CD4-positive, alpha-beta T cell (primary cell): Measurements from ENCODE around the gene FUT8. TPM values are rescaled to one million over a fixed set of nuclear protein-coding genes. Genes with fewer than 3 reads are reported as not detected.

Experiments used
- ATAC-seq: fragments of 200-7000 bp; cut with Tn5 transposase; one replicate; pipeline ENCODE4 v1.10.0; 2022; ENCODE audit warnings: mild to moderate bottlenecking; ENCODE audit not compliant: poor library complexity
- CTCF ChIA-PET: fragments of 350-600 bp; sonication (Branson Sonifier 250); formaldehyde crosslinking; loops from one replicate; lab custom pipeline; 2021; ENCODE audit warnings: antibody characterized with exemption, inconsistent platforms; lab: Charles Lee
- POLR2A ChIA-PET: fragments of 350-600 bp; sonication (Branson Sonifier 250); formaldehyde crosslinking; loops from one replicate; lab custom pipeline; 2021; ENCODE audit warnings: antibody characterized with exemption, inconsistent platforms; lab: Charles Lee
- DNase-seq, 14 experiments: peaks; one replicate each; pipeline ENCODE4 v3.0.0-alpha.2; 2013 to 2020; ENCODE audit warnings: mixed read lengths in 2 of 14
- H3K27ac ChIP-seq, 2 donors: one replicate each; pipeline versions ENCODE4 v1.5.1 to v1.7.0; 2013; ENCODE audit warnings: low read length in 2 of 2, low read depth in 1 of 2, mild to moderate bottlenecking in 1 of 2
- H3K27me3 ChIP-seq, 2 experiments: 1 replicate in 1 of 2; 2 replicates in 1 of 2; pipeline versions ENCODE4 v1.6.1 to v1.7.0; 2013; ENCODE audit warnings: low read length in 2 of 2, control low read depth in 1 of 2, mild to moderate bottlenecking in 1 of 2, moderate library complexity in 1 of 2; ENCODE audit not compliant: insufficient read depth in 2 of 2, control insufficient read depth in 1 of 2
- H3K36me3 ChIP-seq: one replicate; pipeline ENCODE4 v1.6.1; 2013; ENCODE audit warnings: low read length, control low read depth; ENCODE audit not compliant: insufficient read depth
- H3K4me1 ChIP-seq: one replicate; pipeline ENCODE4 v1.6.1; 2013; ENCODE audit warnings: low read length, control low read depth; ENCODE audit not compliant: insufficient read depth
- H3K4me3 ChIP-seq: one replicate; pipeline ENCODE4 v1.5.1; 2013; ENCODE audit warnings: mild to moderate bottlenecking, low read length, moderate library complexity
- H3K9me3 ChIP-seq, 2 experiments: 1 replicate in 1 of 2; 2 replicates in 1 of 2; pipeline versions ENCODE4 v1.6.1 to v1.7.0; 2013; ENCODE audit warnings: low read length in 2 of 2, mild to moderate bottlenecking in 2 of 2, control low read depth in 1 of 2, moderate library complexity in 1 of 2; ENCODE audit not compliant: control insufficient read depth in 1 of 2, insufficient read depth in 1 of 2
- H3K27ac Mint-ChIP-seq: one replicate; pipeline ENCODE4 v1.8.0; 2020; ENCODE audit warnings: mixed read lengths
- H3K27me3 Mint-ChIP-seq: one replicate; pipeline ENCODE4 v1.8.0; 2021; ENCODE audit warnings: mixed read lengths
- H3K36me3 Mint-ChIP-seq: one replicate; pipeline ENCODE4 v1.8.0; 2021; ENCODE audit warnings: low read depth, mixed read lengths
- H3K4me1 Mint-ChIP-seq: one replicate; pipeline ENCODE4 v1.8.0; 2021; ENCODE audit warnings: low read depth, mixed read lengths
- H3K4me3 Mint-ChIP-seq: one replicate; pipeline ENCODE4 v1.8.0; 2020; ENCODE audit warnings: mild to moderate bottlenecking, mixed read lengths
- H3K9me3 Mint-ChIP-seq: one replicate; pipeline ENCODE4 v1.8.0; 2020; ENCODE audit warnings: mixed read lengths
- CTCF ChIP-seq: fragments of 200-600 bp; IDR thresholded peaks from one replicate; pipeline ENCODE4 v1.8.0; 2022; ENCODE audit warnings: antibody characterized with exemption, mild to moderate bottlenecking
- intact Hi-C, 2 experiments: fragments of 100-400 bp; cut with DNase I in 1 of 2; cut with micrococcal nuclease in 1 of 2; formaldehyde crosslinking; loops; one replicate each; pipeline versions ENCODE4 v1.15.1 to v1.9.0; 2023 to 2025; cut with DNase I, micrococcal nuclease
- total RNA-seq, 174 experiments: library from RNA in 2 of 174; stranded (reverse) in 2 of 174; gene quantifications; one replicate each; pipeline ENCODE4 v1.2.3 and lab custom pipeline; 2021 to 2026

The FUT8 gene
- total RNA-seq, 2 experiments from 2014 or later = 31.3 to 39.1 TPM

- Mint-ChIP-seq H3K27me3 (no peaks in the 10 kb centered on the region), H3K4me3 (no peak overlapping the region), H3K36me3 (no peaks in the 10 kb centered on the region), H3K4me1 (peaks cover 55% of the 10 kb centered on the region), H3K27ac (no peak overlapping the region), H3K9me3 (no peaks in the 10 kb centered on the region)
- H3K36me3 ChIP-seq = no peaks in the 10 kb centered on the region
- intact Hi-C loops = no loop called here
- ATAC-seq (no peak), DNase-seq (no peak)
- POLR2A ChIA-PET = no interaction called here
- H3K9me3 ChIP-seq = no peaks in the 10 kb centered on the region
- TF ChIP-seq CTCF = no peak
- CTCF ChIA-PET = no interaction called here
- H3K4me3 ChIP-seq = no peak overlapping the region
- no peaks in the 10 kb centered on the region for H3K27me3 ChIP-seq
- no peaks in the 10 kb centered on the region for H3K4me1 ChIP-seq
- H3K27ac ChIP-seq = no peak overlapping the region
These were observed 136.9 kb downstream of the FUT8 start for GRCh38 chr14:65549429-65549828.

GRCh38 chr14:65550779-65551643 is 138.5 kb downstream of the FUT8 start:
- ATAC-seq (no peak), DNase-seq (no peak)
- no peaks in the 10 kb centered on the region for H3K27me3 Mint-ChIP-seq
- H3K36me3 Mint-ChIP-seq = no peaks in the 10 kb centered on the region
- H3K27ac Mint-ChIP-seq = no peak overlapping the region
- POLR2A ChIA-PET = no interaction called here
- no peak for TF ChIP-seq CTCF
- intact Hi-C loops = no loop called here
- Histone ChIP-seq H3K27me3 (no peaks in the 10 kb centered on the region), H3K27ac (no peak overlapping the region), H3K9me3 (no peaks in the 10 kb centered on the region), H3K4me1 (no peaks in the 10 kb centered on the region), H3K36me3 (no peaks in the 10 kb centered on the region), H3K4me3 (no peak overlapping the region)
- no peak overlapping the region for H3K4me3 Mint-ChIP-seq
- CTCF ChIA-PET = no interaction called here
- no peaks in the 10 kb centered on the region for H3K9me3 Mint-ChIP-seq
- H3K4me1 Mint-ChIP-seq = peaks cover 49% of the 10 kb centered on the region

DNA sequence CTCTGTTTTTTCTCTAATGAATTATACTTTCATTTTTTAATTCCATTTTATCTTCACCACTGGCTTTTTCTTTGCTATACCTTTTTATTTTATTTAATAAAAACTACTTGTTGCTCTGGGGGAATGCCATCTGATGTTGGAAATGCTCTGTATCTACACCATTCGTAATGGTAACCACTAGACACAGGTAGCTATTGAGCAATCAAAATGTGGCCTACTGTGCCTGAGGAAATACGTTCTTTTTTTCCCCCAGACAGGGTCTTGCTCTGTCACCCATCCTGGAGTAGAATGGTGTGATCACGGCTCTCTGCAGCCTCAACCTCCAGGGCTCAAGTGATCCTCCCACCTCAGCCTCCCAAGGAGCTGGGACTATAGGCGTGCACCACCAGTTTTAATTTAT is 140.2 kb downstream of the FUT8 start:
- Histone ChIP-seq H3K27ac (no peak overlapping the region), H3K4me3 (no peak overlapping the region), H3K4me1 (no peaks in the 10 kb centered on the region), H3K9me3 (no peaks in the 10 kb centered on the region), H3K27me3 (no peaks in the 10 kb centered on the region), H3K36me3 (no peaks in the 10 kb centered on the region)
- DNase-seq = no peak
- H3K36me3 Mint-ChIP-seq = no peaks in the 10 kb centered on the region
- peaks cover 34% of the 10 kb centered on the region for H3K4me1 Mint-ChIP-seq
- ATAC-seq = no peak
- no peaks in the 10 kb centered on the region for H3K27me3 Mint-ChIP-seq
- H3K27ac Mint-ChIP-seq = no peak overlapping the region
- no peak for TF ChIP-seq CTCF
- intact Hi-C loops = no loop called here
- H3K4me3 Mint-ChIP-seq = no peak overlapping the region
- no peaks in the 10 kb centered on the region for H3K9me3 Mint-ChIP-seq
- CTCF ChIA-PET = interaction anchor here (1.0 kb wide), 1 partner anchor 18 kb away, joined by 3 read pairs; no protein-coding TSS in a partner anchor
- POLR2A ChIA-PET = no interaction called here
